GM21367 (cell line): Measurements from ENCODE around the gene FOXI2.

Experiments
- ATAC-seq: cut with Tn5 transposase; IDR thresholded peaks from one replicate; pipeline ENCODE4 v1.9.1; 2021; ENCODE audit not compliant: unreplicated experiment

Gene FOXI2

DNA sequence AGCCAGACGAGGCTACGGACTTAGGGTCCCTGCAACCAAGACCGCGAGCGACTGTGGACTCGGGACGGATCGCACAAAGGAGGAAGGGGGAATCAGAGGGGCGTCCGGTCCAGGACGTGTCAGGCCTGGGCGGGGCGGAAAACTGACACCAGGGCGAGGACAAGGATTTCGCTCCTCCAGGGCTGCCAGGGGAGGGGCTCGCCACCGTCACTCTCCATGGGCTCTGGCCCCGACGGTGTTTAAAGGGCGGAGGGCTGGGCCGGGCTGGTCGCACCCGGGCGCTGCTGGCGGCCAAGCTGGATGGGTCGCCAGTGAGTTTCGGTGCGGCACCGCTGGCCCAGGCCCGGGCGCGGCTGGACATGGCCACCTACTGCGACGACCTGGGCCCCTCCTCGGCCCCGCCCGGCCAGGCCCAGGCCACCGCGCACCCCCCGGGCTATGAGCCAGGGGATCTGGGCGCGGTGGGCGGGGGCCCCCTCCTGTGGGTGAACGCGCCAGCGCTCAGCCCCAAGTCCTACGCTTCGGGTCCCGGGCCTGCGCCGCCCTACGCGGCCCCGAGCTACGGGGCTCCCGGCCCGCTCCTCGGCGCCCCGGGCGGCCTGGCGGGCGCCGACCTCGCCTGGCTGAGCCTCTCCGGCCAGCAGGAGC, at the start of gene FOXI2:
Gene FOXI2, plus strand, starts transcription at position 271 of the 648 bp plus-strand sequence. Its CDS starts 89 bp downstream, at position 360.
- no peak for ATAC-seq

GRCh38 chr10:127687548-127687947, 49.4 kb upstream of the FOXI2 start:
- no peak for ATAC-seq

- ATAC-seq, result no peak
Observed at GRCh38 chr10:127690176-127690835, 46.7 kb upstream of the FOXI2 start.

- ATAC-seq, result peak; percentile 80
Observed at GRCh38 chr10:127694580-127695193, 42.3 kb upstream of the FOXI2 start.

DNA sequence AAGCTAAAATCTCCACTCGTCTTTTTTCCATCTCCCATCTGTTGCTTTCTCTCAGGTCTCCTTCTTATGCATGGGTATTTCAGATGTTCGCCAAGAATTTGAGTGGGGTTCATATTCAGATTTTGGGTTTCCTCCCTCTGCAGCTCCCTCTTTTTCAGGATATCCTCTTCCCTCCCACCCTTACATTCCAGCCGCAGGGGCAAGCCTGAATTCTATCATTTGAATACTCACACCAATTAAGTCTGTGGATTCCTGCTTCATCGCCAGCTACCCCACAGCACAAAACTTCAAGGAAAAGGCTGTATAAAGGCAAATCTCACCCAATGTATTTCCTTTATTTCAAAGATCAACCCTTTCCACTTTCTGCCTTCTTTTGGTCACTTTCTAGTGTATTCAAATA, 41.6 kb upstream of the FOXI2 start:
- no peak for ATAC-seq

DNA sequence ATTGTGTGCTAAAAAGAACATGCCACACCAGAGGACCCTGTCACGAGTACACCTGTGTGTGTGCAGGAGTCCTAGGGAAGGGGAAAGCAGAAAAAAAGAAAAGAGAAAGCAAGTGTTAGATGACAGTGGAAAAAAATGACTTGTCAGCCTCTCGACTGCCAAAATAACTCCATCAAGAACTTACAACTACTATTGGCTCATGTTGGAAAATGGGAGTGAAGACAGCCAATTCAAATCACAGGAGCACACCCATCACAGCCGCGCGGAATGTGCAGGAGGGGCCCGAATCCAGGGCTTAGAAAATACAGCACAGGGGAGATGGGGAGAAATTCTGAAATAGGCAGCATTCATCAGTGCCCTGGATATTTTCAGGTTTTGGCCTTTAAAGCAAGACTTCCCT, 38.1 kb upstream of the FOXI2 start:
- no peak for ATAC-seq

- no peak for ATAC-seq
Observed at GRCh38 chr10:127699311-127699710, 37.7 kb upstream of the FOXI2 start.

DNA sequence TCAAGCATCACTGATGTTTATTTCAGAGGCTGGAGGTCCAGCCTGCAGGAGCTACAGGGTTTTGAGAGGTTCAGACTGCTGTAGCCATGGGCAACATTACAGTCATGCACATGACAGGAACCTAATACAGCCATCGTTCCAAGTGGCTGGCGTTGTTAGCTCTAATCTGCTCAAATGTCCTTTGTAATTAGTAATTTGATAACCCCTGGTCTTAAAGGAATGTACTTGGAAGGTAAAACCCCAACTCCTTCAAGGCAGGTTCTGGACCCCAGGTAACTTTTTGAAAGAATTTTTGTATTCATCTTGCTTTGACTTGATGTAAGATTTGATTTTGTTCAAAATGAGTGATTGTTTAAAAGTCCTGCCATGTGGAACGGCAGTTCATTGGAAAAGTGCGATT, 34.7 kb upstream of the FOXI2 start:
- ATAC-seq, result no peak

DNA sequence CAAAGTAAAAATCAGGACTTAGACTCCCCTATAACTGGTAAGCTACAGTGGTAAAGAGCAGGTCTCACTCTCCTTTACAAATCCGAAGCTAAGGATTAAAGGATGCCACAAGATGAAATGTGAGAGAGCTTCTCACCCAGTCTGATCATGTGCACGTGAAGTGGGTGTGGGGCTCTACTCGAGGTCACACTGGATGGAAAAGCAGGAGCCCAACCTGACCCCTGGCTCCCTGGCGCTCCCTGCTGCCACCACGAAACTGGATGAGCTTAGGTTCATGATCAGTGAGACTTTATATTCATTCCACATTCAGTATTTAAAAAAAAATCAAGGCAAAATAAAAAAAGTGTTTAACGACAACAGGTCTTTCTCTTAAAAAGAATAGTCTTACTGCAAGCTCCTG, 21.7 kb upstream of the FOXI2 start:
- no peak for ATAC-seq

DNA sequence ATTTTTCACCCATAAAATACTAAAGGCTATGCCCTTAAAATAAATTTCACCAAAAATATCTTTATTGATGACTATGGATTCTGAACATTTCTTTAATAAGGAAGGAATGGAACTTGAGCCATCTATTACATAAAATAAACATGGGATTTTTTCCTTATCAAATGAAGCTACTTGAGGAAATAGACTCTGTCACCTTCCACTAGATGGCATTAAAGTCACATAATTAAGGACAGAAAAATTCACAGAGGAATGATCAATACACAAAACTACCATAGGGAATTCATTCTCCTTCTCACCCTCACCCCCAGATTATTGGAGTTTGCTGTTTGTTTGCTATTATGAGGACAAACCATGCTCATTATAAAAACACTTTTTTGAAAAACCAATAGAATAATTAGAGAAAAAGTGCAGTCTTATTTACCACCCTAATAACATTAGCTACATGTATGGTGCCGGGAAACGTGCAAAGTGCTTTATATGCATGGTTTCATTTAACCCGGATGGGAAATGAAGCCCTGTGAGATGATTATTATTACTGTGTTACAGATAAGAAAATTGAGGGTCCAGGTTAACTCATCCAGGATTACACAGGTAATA, 21.1 kb upstream of the FOXI2 start:
- no peak for ATAC-seq

DNA sequence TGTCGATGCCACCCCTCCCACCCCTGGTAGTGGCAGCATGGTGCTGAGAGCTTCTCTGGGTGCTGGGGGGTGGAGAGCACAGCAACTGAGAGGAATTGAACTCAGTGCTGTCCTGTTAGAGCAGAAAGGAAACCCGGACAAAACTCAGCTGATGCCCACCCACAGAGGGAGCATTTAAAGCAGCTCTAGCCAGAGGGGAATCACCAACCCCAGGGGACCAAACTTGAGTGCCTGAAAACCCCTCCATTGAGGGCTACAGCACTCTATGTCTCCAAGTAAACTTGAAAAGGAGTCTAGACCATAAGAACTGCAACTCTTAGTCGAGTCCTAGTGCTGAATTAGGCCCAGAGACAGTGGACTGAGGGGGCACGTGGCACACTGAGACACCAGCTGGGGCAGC, 16.8 kb upstream of the FOXI2 start:
- ATAC-seq, result no peak

GRCh38 chr10:127720903-127721302, 16.1 kb upstream of the FOXI2 start:
- ATAC-seq, result no peak

DNA sequence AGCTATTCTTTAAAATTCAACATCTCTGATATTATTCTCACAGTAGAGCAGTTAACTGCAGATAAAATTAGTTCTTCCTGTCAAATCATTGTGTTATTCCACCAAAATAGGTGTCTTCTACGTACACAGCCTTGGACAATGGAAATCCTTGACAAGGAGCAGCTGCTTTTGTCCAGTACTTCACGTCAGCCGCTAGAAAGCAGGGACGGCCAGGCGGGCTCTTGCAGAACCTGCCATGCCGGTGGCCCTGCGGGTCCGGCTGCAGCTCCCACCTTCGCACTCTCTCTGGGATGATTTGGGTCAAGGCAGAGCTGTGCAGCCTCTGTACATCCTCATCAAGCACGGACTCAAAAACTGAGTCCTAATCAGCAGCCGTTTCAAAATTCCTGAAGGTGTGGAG, 2.2 kb upstream of the FOXI2 start:
- no peak for ATAC-seq

DNA sequence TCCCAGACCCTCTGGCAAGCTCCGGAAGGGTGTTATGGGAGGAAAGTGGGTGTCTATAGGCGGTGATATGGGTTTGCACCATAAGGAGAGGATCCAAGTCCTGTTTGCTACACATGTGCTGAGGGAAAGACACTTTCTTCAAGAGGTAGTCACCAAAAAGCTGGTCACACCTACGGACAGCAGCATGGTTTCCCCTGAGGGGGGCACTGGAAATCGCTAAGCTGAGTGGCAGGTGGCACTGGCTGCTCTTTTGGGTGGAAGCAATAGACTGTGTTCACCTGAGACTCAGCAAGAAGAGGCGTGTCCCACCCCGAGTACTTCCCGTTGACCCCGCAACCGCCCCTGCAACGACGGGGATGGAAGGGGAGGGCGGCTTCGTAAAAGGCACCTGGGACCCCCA, 1.8 kb upstream of the FOXI2 start:
- ATAC-seq, result no peak

DNA sequence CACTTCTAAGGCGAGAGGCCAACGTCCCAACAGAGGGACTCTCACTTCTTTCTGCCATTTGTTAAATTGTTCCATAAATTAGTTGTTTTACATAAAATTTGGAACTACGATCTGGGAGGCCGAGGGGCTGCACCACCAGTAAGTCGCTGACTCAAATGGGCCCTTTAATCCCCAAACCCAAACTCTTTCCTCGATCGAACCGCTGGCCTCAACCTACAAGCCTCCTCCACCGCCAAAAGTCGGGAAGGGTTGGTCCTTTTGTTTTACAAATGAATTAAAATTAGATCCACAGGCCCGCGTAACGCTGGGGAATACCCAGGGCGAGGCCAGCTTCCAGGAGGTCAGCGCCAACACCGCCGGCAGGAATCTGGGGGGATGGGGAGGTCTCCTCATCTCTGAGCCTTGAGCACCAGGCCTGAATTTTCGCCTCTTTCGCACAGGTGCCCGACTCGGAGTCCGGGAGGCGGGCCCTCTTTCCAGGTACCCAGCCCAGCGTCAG, 1.2 kb upstream of the FOXI2 start:
- no peak for ATAC-seq

DNA sequence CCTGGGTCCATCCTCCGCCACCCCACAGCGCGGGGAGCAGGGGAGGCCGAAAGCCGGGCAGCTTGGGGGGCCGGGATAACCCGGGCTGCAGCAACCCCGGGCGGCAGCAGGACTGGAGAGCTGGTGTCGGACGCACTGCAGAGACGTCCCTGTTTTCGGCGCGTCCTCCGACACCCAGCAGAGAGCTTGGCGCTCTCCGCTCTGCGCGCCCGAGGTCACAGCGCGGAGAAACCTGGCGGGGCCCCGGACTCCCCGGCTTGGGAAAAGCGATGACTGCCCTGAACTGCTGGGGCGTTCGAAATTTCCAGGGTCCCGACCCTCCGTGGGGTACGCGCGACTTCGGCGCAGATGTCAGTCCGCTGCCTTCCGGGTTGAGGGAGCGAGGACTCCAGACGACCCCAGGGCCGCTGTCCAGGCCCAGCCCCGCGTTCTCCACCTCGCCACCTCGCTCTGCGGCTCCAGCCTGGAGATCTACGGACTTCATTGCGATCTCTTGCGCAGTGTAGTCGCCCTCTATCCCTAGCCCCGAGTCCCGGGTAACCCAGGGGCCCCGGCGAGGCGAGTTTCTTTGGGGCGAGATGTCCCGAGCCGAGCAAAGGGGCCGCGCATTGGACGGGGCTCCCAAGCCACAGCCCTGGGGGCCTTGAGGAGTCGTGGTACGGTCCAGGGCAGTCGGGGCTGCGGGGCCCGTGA, 617 bp upstream of the FOXI2 start:
- ATAC-seq, result no peak

DNA sequence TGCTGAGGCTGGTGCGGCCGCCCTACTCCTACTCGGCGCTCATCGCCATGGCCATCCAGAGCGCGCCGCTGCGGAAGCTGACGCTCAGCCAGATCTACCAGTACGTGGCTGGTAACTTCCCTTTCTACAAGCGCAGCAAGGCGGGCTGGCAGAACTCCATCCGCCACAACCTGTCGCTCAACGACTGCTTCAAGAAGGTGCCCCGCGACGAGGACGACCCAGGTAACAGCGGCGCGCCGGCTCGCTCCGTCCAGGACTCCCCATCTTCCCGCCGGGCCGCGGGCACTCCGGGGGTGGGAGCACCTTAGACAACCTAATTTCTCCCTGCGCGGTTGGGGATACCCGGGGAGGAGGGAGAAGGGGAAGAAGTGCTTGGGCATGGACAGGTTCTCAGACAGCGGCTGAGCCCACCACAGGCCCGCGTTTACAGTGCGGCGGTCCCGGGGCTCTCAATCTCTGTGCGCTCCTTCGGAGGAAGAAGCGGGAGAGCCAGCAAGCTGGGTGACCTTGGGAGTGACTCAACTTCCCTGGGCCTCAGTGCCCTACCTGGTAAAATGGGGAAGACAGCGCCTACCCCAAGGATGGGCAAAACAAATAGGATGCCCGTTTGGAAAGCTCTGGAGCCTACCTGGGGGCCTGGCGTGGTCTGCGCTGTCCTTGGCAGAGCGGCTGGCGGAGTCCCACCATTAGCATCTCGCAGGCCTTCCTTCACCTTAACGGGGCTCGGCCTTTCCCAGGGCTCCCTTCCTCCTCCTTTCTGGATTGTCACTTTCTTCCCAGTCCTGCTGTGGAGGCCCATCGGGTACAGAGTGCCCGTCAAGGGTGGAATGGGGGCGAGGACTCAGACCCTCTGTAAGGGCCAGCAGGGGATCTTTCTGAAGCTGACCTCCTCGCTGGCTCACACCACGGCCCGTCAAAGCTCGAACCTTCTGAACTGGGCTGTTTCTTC, 852 bp downstream of the FOXI2 start:
- ATAC-seq, result no peak

GRCh38 chr10:127738512-127739424, 1.8 kb downstream of the FOXI2 start:
- ATAC-seq, result no peak

GRCh38 chr10:127739908-127740307, 2.9 kb downstream of the FOXI2 start:
- no peak for ATAC-seq
